SK-N-SH treated with all-trans-retinoic acid at 6 μM for 48 hours (cell line): ENCODE data around the gene CIBAR2.

ENCODE experiments used
- ATAC-seq: fragments of 200-7000 bp; cut with Tn5 transposase; 3 replicates; pipeline ENCODE4 v1.9.1; 2020; ENCODE audit warnings: mild to moderate bottlenecking, moderate library complexity
- ARNTL ChIP-seq: fragments of 450-650 bp; formaldehyde crosslinking; IDR thresholded peaks from 2 replicates; pipeline ENCODE4 v1.5.0; 2020; ENCODE audit warnings: low read depth, mild to moderate bottlenecking, moderate library complexity, borderline replicate concordance
- CREB5 ChIP-seq: fragments of 250-450 bp; sonication (Bioruptor Pico); IDR thresholded peaks from 2 replicates; pipeline ENCODE4 v1.5.1; 2020; ENCODE audit warnings: low read depth, mild to moderate bottlenecking, moderate library complexity
- CSDC2 ChIP-seq: fragments of 250-450 bp; sonication (Bioruptor Pico); IDR thresholded peaks from 2 replicates; pipeline ENCODE4 v1.5.0; 2020; ENCODE audit warnings: mild to moderate bottlenecking, moderate library complexity
- ESRRG ChIP-seq: fragments of 250-450 bp; sonication (Bioruptor Pico); IDR thresholded peaks from 2 replicates; pipeline ENCODE4 v1.6.1; 2021; ENCODE audit warnings: mild to moderate bottlenecking
- GLIS3 ChIP-seq: fragments of 250-450 bp; sonication (Bioruptor Pico); IDR thresholded peaks from 2 replicates; pipeline ENCODE4 v1.5.0; 2020; ENCODE audit warnings: mild to moderate bottlenecking, moderate library complexity
- ISL1 ChIP-seq: fragments of 250-450 bp; sonication (Bioruptor Pico); IDR thresholded peaks from 2 replicates; pipeline ENCODE4 v2.1.2; 2022; ENCODE audit warnings: mild to moderate bottlenecking, moderate library complexity
- OSR1 ChIP-seq: fragments of 250-450 bp; sonication (Bioruptor Pico); IDR thresholded peaks from 2 replicates; pipeline ENCODE4 v1.8.0; 2022; ENCODE audit warnings: moderate library complexity, mild to moderate bottlenecking, inconsistent platforms
- PATZ1 ChIP-seq: fragments of 250-450 bp; sonication (Bioruptor Pico); IDR thresholded peaks from 2 replicates; pipeline ENCODE4 v1.8.0; 2020; ENCODE audit warnings: mild to moderate bottlenecking, moderate library complexity, borderline replicate concordance
- POU6F1 ChIP-seq: fragments of 250-450 bp; sonication (Bioruptor Pico); IDR thresholded peaks from 2 replicates; pipeline ENCODE4 v1.8.0; 2021; ENCODE audit warnings: low read depth, mild to moderate bottlenecking, moderate library complexity, borderline replicate concordance
- PPARA ChIP-seq: fragments of 250-450 bp; sonication (Bioruptor Pico); IDR thresholded peaks from 2 replicates; pipeline ENCODE4 v1.5.0; 2020; ENCODE audit warnings: mild to moderate bottlenecking, borderline replicate concordance
- RARB ChIP-seq: fragments of 250-450 bp; sonication (Bioruptor Pico); IDR thresholded peaks from 2 replicates; pipeline ENCODE4 v1.8.0; 2021; ENCODE audit warnings: mild to moderate bottlenecking, moderate library complexity
- TCF4 ChIP-seq: fragments of 250-450 bp; sonication (Bioruptor Pico); IDR thresholded peaks from 2 replicates; pipeline ENCODE4 v1.8.0; 2021; ENCODE audit warnings: mild to moderate bottlenecking, moderate library complexity, borderline replicate concordance
- TOX ChIP-seq: fragments of 250-450 bp; sonication (Bioruptor Pico); IDR thresholded peaks from 2 replicates; pipeline ENCODE4 v1.8.0; 2021; ENCODE audit warnings: mild to moderate bottlenecking, moderate library complexity, borderline replicate concordance
- TSHZ2 ChIP-seq: fragments of 250-450 bp; sonication (Bioruptor Pico); IDR thresholded peaks from 2 replicates; pipeline ENCODE4 v1.5.0; 2020; ENCODE audit warnings: mild to moderate bottlenecking, moderate library complexity
- ZC3H10 ChIP-seq: fragments of 250-450 bp; sonication (Bioruptor Pico); IDR thresholded peaks from 2 replicates; pipeline ENCODE4 v1.5.1; 2021; ENCODE audit warnings: mild to moderate bottlenecking, moderate library complexity
- ZFP3 ChIP-seq: fragments of 250-450 bp; sonication (Bioruptor Pico); IDR thresholded peaks from 2 replicates; pipeline ENCODE4 v1.5.0; 2020; ENCODE audit warnings: mild to moderate bottlenecking, moderate library complexity
- ZNF565 ChIP-seq: fragments of 450-650 bp; formaldehyde crosslinking; conservative IDR thresholded peaks from 2 replicates; pipeline ENCODE4 v1.5.0; 2020; ENCODE audit warnings: low read depth, mild to moderate bottlenecking, moderate library complexity
- ZNF8 ChIP-seq: fragments of 450-650 bp; formaldehyde crosslinking; IDR thresholded peaks from 2 replicates; pipeline ENCODE4 v1.5.0; 2020; ENCODE audit warnings: mild to moderate bottlenecking, moderate library complexity

The CIBAR2 gene

GRCh38 chr16:85129876-85130704 is 17.8 kb upstream of the CIBAR2 start:
- no peak for TF ChIP-seq PATZ1 (CRISPR knock-in tag)
- TF ChIP-seq POU6F1 (CRISPR knock-in tag) = no peak
- no peak for TF ChIP-seq CSDC2 (CRISPR knock-in tag)
- TF ChIP-seq ZC3H10 (CRISPR knock-in tag) = no peak
- TF ChIP-seq ARNTL (CRISPR knock-in tag) = no peak
- no peak for TF ChIP-seq GLIS3
- no peak for TF ChIP-seq TOX
- TF ChIP-seq, all 23 proteins: peak for 0
- peak; percentile 24; the same call in 2 of the 3 replicates for ATAC-seq

- no peak for ATAC-seq
- TF ChIP-seq ZNF565 (CRISPR knock-in tag) = no peak
Observed at GRCh38 chr16:85128079-85128837, 16.0 kb upstream of the CIBAR2 start.

GRCh38 chr16:85127379-85127723 is 15.1 kb upstream of the CIBAR2 start:
- no peak for TF ChIP-seq ISL1 (CRISPR knock-in tag)
- TF ChIP-seq, all 23 proteins: peak for 0
- ATAC-seq = no peak

GRCh38 chr16:85126705-85127378 is 14.6 kb upstream of the CIBAR2 start:
- ATAC-seq = peak; percentile 76
- TF ChIP-seq CREB5 (CRISPR knock-in tag) = no peak
- TF ChIP-seq TCF4 (CRISPR knock-in tag) = 0 out of 2 replicates have a peak, but pooled peaks have one; percentile 21
- TF ChIP-seq, all 23 proteins: peak for 1

- no peak for ATAC-seq
- TF ChIP-seq ZNF565 (CRISPR knock-in tag) (no peak), OSR1 (CRISPR knock-in tag) (no peak), ZC3H10 (CRISPR knock-in tag) (no peak), POU6F1 (CRISPR knock-in tag) (no peak), ZNF8 (CRISPR knock-in tag) (no peak), ARNTL (CRISPR knock-in tag) (no peak), TSHZ2 (CRISPR knock-in tag) (no peak), PPARA (no peak), ISL1 (CRISPR knock-in tag) (no peak), RARB (CRISPR knock-in tag) (no peak), CREB5 (CRISPR knock-in tag) (no peak), ESRRG (CRISPR knock-in tag) (no peak), ZFP3 (CRISPR knock-in tag) (no peak)
- TF ChIP-seq, all 23 proteins: peak for 0
Observed at GRCh38 chr16:85126394-85126704, 14.1 kb upstream of the CIBAR2 start.
